ENCODE measurements around the gene FBXO24.

FBXO24 gene

GRCh38 chr7:100626530-100627237, 40.6 kb downstream of the FBXO24 start:
- peak; percentile 85 for DNase-seq

DNA sequence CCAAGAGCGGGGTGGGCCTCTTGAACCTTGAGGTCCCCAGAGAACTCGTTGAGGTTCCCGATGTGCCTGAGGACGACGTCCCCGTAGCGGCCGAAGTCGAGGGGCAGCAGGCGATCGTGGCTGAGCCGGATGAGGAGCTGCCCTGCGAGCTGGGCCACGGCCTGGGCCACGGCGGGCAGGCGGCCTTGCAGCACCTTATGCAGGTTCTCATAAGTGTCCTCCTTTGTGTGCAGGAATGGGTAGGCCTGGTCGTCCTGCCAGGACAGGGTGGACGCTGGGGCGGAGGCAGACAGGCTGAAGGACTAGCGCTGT, 41.1 kb downstream of the FBXO24 start:
- no peak for DNase-seq

- peak in 1 of 2 experiments; percentile 7 for DNase-seq
Observed at GRCh38 chr7:100629117-100629716, 43.1 kb downstream of the FBXO24 start.

GRCh38 chr7:100630066-100630465, 43.9 kb downstream of the FBXO24 start:
- no peak for DNase-seq

GRCh38 chr7:100632951-100633717, 47.0 kb downstream of the FBXO24 start:
- peak in 1 of 2 experiments; percentile 25 for DNase-seq

DNA sequence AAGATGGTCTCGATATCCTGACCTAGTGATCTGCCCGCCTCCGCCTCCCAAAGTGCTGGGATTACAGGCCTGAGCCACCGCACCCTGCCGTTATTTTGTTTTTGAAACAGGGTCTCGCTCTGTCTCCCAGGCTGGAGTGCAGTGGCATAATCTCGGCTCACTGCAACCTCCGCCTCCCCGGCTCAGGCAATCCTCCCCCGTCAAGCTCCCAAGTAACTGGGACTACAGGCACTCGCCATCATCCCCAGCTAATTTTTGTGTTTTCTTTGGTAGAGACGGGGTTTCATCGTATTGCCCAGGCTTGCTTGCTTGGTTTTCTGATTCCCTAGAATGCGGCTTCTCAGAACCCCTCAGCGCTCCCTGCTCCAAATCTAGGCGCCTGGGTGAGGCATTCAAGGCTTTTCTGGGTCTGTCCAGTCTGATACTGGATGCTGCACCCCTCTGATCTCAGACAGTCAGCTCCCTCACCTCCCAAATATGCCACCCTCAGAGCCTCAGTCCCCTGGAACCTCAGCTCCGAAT, 53.9 kb downstream of the FBXO24 start:
- no peak for DNase-seq

- no peak for DNase-seq
Observed at GRCh38 chr7:100640517-100641440, 54.7 kb downstream of the FBXO24 start.

DNA sequence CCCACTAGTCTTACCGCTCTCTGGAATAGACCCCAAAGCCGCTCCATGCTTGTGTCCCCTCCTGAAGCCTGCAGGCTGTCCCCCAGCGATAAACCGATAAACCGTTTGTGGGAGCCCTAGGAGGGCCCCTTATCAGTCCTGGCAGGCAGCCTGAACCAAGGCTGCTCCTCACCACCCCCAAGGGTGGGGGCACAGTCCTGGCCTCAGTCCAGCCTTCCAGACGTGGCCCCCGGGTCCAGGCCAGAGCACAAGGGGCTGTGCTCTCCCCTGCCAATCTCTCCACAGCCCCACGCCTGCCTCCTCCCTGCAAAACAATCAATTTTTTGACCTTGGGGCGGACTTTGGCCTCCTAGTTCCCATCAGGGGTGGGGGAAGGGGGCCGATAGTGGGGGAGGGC, 55.3 kb downstream of the FBXO24 start, which contains the start of gene TFR2:
TSS of gene TFR2 (minus strand) at position 90 of the 397 bp plus-strand sequence. CDS start at position 47, 43 bp downstream.
- DNase-seq: no peak

DNA sequence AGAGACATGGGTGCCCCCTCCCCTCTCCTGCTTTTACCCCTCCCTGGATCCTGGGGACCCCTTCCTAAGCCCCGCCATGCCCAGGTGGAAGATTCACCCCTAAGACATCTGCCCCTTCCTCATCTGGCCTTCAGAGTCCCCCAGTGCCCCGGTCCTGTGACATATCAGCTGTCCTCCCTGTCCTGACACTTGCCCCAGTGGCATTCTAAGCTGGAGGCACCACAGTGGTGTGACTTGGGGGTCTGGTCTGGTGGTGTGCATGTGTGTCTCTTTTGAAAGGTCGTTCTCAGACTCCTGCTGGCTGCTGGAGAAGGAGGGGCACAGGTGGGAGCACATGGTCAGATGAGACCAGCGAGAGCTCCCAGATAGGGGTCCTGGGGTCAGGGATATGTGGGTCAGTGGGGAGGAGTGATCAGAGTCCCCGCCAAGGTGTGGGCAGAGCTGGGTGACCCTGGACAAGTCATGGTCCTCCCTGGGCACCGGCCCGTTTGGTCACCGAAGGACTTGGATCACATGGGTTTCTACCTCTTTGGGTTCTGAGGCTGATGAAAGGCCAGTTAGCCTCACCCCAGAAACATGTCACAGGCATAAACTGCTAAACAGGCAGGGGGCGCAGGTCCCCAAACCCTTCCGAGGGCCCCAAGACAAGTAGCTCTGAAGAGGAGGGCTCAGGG, 55.9 kb downstream of the FBXO24 start:
- no peak for DNase-seq

- no peak for DNase-seq
Observed at GRCh38 chr7:100642534-100642907, 56.4 kb downstream of the FBXO24 start.

- DNase-seq: no peak
Observed at GRCh38 chr7:100649826-100650565, 63.9 kb downstream of the FBXO24 start.
